ENCODE measurements around the gene CDH26. TPM values are rescaled to one million over a fixed set of nuclear protein-coding genes. Genes with fewer than 3 reads are reported as not detected.

The CDH26 gene
- total RNA-seq, 5 donors from 2014 or later (not counting 1 experiment from before 2014, with no cell fraction given): 1.5 to 5.2 (median 2.9) TPM

GRCh38 chr20:60058879-60059278 lies 100.7 kb downstream of the CDH26 start:
- Histone ChIP-seq H3K27me3 (replicated peaks in 1 of 2; ENCODE audit: control insufficient read depth in 2 of 2, extremely low read depth in 1 of 2, insufficient read depth in 2 of 2, low read length in 1 of 2) (no peaks in the 10 kb centered on the region), H3K4me1 (ENCODE audit: control insufficient read depth in 1 of 2, extremely low read depth in 1 of 2, insufficient read depth in 2 of 2, low read length in 2 of 2) (peaks cover 37 to 68% of the 10 kb centered on the region in 2 experiments), H3K4me3 (ENCODE audit: control insufficient read depth in 1 of 2, extremely low read depth in 1 of 2, low read length in 1 of 2) (no peak overlapping the region), H3K27ac (ENCODE audit: low read length) (peak overlapping the region; percentile 49), H3K9me3 (no peaks in the 10 kb centered on the region), H3K36me3 (ENCODE audit: control insufficient read depth in 2 of 2, extremely low read depth in 1 of 2, insufficient read depth in 1 of 2, low read length in 1 of 2) (no peaks in the 10 kb centered on the region)
- POLR2A ChIA-PET: no interaction called here
- H3K27me3 Mint-ChIP-seq: no peaks in the 10 kb centered on the region
- H3K4me1 Mint-ChIP-seq: peaks cover 51 to 81% (median 59%) of the 10 kb centered on the region in 3 donors
- CTCF ChIA-PET: interaction anchor here (1.0 to 2.0 kb wide), 4 partner anchors 115 to 1170 kb away, joined by 3 to 7 read pairs (median 4); partner anchors contain the start of genes FAM217B (in 1 of the 2) and PPP1R3D (in 1 of the 2)
- DNase-seq (peak in 1 of 35 experiments; percentile 4), ATAC-seq (replicated peaks in 1 of 4) (no peak)
- H3K4me3 Mint-ChIP-seq: peak overlapping the region in 2 of 3 donors; percentile 6 to 75
- H3K9me3 Mint-ChIP-seq: no peaks in the 10 kb centered on the region
- peak overlapping the region; percentile 79 to 86 for H3K27ac Mint-ChIP-seq
- WGBS (ENCODE audit: insufficient coverage): 76% methylated on average over 7 of the region's 9 CpGs
- H3K36me3 Mint-ChIP-seq: no peaks in the 10 kb centered on the region

GRCh38 chr20:60060006-60060557 lies 101.9 kb downstream of the CDH26 start:
- Mint-ChIP-seq H3K4me3 (no peak overlapping the region), H3K4me1 (peaks cover 49 to 83% (median 58%) of the 10 kb centered on the region in 3 donors), H3K36me3 (no peaks in the 10 kb centered on the region), H3K27ac (no peak overlapping the region), H3K27me3 (no peaks in the 10 kb centered on the region), H3K9me3 (no peaks in the 10 kb centered on the region)
- Histone ChIP-seq H3K27ac (ENCODE audit: low read length) (no peak overlapping the region), H3K4me1 (ENCODE audit: control insufficient read depth in 1 of 2, extremely low read depth in 1 of 2, insufficient read depth in 2 of 2, low read length in 2 of 2) (peaks cover 31 to 62% of the 10 kb centered on the region in 2 experiments), H3K27me3 (replicated peaks in 1 of 2; ENCODE audit: control insufficient read depth in 2 of 2, extremely low read depth in 1 of 2, insufficient read depth in 2 of 2, low read length in 1 of 2) (no peaks in the 10 kb centered on the region), H3K36me3 (ENCODE audit: control insufficient read depth in 2 of 2, extremely low read depth in 1 of 2, insufficient read depth in 1 of 2, low read length in 1 of 2) (no peaks in the 10 kb centered on the region), H3K4me3 (ENCODE audit: control insufficient read depth in 1 of 2, extremely low read depth in 1 of 2, low read length in 1 of 2) (no peak overlapping the region), H3K9me3 (no peaks in the 10 kb centered on the region)
- ChIA-PET CTCF (no interaction called here), POLR2A (no interaction called here)
- ATAC-seq (replicated peaks in 1 of 4): no peak
- no peak for DNase-seq
- WGBS (ENCODE audit: insufficient coverage): 96% methylated on average over 11 of the region's 13 CpGs

GRCh38 chr20:60060593-60060992 lies 102.4 kb downstream of the CDH26 start:
- ATAC-seq (replicated peaks in 1 of 4) (no peak), DNase-seq (no peak)
- Histone ChIP-seq H3K4me3 (ENCODE audit: control insufficient read depth in 1 of 2, extremely low read depth in 1 of 2, low read length in 1 of 2) (no peak overlapping the region), H3K4me1 (ENCODE audit: control insufficient read depth in 1 of 2, extremely low read depth in 1 of 2, insufficient read depth in 2 of 2, low read length in 2 of 2) (peaks cover 26 to 57% of the 10 kb centered on the region in 2 experiments), H3K36me3 (ENCODE audit: control insufficient read depth in 2 of 2, extremely low read depth in 1 of 2, insufficient read depth in 1 of 2, low read length in 1 of 2) (no peaks in the 10 kb centered on the region), H3K27me3 (replicated peaks in 1 of 2; ENCODE audit: control insufficient read depth in 2 of 2, extremely low read depth in 1 of 2, insufficient read depth in 2 of 2, low read length in 1 of 2) (no peaks in the 10 kb centered on the region), H3K27ac (ENCODE audit: low read length) (no peak overlapping the region), H3K9me3 (no peaks in the 10 kb centered on the region)
- H3K27me3 Mint-ChIP-seq: no peaks in the 10 kb centered on the region
- WGBS (ENCODE audit: insufficient coverage): 91% methylated on average over 3 of the region's 4 CpGs
- H3K9me3 Mint-ChIP-seq: no peaks in the 10 kb centered on the region
- peaks cover 44 to 78% (median 53%) of the 10 kb centered on the region in 3 donors for H3K4me1 Mint-ChIP-seq
- POLR2A ChIA-PET: no interaction called here
- H3K36me3 Mint-ChIP-seq: no peaks in the 10 kb centered on the region
- CTCF ChIA-PET: no interaction called here
- no peak overlapping the region for H3K27ac Mint-ChIP-seq
- H3K4me3 Mint-ChIP-seq: no peak overlapping the region

- ATAC-seq (replicated peaks in 1 of 4) (no peak), DNase-seq (no peak)
- ChIA-PET CTCF (no interaction called here), POLR2A (no interaction called here)
- Histone ChIP-seq H3K27ac (ENCODE audit: low read length) (no peak overlapping the region), H3K36me3 (ENCODE audit: control insufficient read depth in 2 of 2, extremely low read depth in 1 of 2, insufficient read depth in 1 of 2, low read length in 1 of 2) (no peaks in the 10 kb centered on the region), H3K4me3 (ENCODE audit: control insufficient read depth in 1 of 2, extremely low read depth in 1 of 2, low read length in 1 of 2) (no peak overlapping the region), H3K9me3 (no peaks in the 10 kb centered on the region), H3K4me1 (ENCODE audit: control insufficient read depth in 1 of 2, extremely low read depth in 1 of 2, insufficient read depth in 2 of 2, low read length in 2 of 2) (peaks cover 18 to 37% of the 10 kb centered on the region in 2 experiments), H3K27me3 (replicated peaks in 1 of 2; ENCODE audit: control insufficient read depth in 2 of 2, extremely low read depth in 1 of 2, insufficient read depth in 2 of 2, low read length in 1 of 2) (no peaks in the 10 kb centered on the region)
- peaks cover 7% of the 10 kb centered on the region for H3K36me3 Mint-ChIP-seq
- H3K4me1 Mint-ChIP-seq: peaks cover 25 to 61% (median 34%) of the 10 kb centered on the region in 3 donors
- 92% methylated on average over 19 of the region's 22 CpGs for WGBS (ENCODE audit: insufficient coverage)
- H3K27ac Mint-ChIP-seq: no peak overlapping the region
- H3K4me3 Mint-ChIP-seq: no peak overlapping the region
- no peaks in the 10 kb centered on the region for H3K9me3 Mint-ChIP-seq
- H3K27me3 Mint-ChIP-seq: no peaks in the 10 kb centered on the region
Observed at GRCh38 chr20:60062431-60063047, 104.3 kb downstream of the CDH26 start.

DNA sequence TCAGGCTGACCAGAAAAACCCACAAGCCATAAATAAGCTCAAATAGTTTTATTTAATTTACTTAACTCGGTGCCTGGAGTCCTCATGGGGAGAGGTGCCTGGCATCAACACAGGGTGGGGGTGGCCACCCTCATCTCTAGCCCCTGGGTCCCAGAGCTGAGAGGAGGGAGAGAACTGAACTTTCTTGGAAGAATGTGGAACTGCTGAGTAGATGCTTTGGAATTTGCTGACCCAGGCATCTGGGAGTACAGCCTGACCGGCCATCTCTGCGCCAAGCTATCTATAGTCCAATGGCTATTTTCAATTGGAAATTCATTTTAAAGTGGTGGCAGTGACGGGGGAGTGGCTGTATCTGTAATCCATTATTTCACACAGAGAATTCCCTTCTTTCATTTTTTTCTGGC lies 104.8 kb downstream of the CDH26 start:
- Mint-ChIP-seq H3K4me3 (no peak overlapping the region), H3K27ac (no peak overlapping the region), H3K36me3 (peaks cover 10% of the 10 kb centered on the region), H3K4me1 (peaks cover 20 to 56% (median 29%) of the 10 kb centered on the region in 3 donors), H3K27me3 (no peaks in the 10 kb centered on the region), H3K9me3 (no peaks in the 10 kb centered on the region)
- ATAC-seq (replicated peaks in 1 of 4) (no peak), DNase-seq (no peak)
- no peak overlapping the region for H3K4me3 ChIP-seq (ENCODE audit: control insufficient read depth in 1 of 2, extremely low read depth in 1 of 2, low read length in 1 of 2)
- H3K36me3 ChIP-seq (ENCODE audit: control insufficient read depth in 2 of 2, extremely low read depth in 1 of 2, insufficient read depth in 1 of 2, low read length in 1 of 2): no peaks in the 10 kb centered on the region
- CTCF ChIA-PET: no interaction called here
- no peaks in the 10 kb centered on the region for H3K27me3 ChIP-seq (replicated peaks in 1 of 2; ENCODE audit: control insufficient read depth in 2 of 2, extremely low read depth in 1 of 2, insufficient read depth in 2 of 2, low read length in 1 of 2)
- peaks cover 13 to 32% of the 10 kb centered on the region in 2 experiments for H3K4me1 ChIP-seq (ENCODE audit: control insufficient read depth in 1 of 2, extremely low read depth in 1 of 2, insufficient read depth in 2 of 2, low read length in 2 of 2)
- no peak overlapping the region for H3K27ac ChIP-seq (ENCODE audit: low read length)
- POLR2A ChIA-PET: no interaction called here
- H3K9me3 ChIP-seq: no peaks in the 10 kb centered on the region
- no CpG with 5 or more reads among the region's 4 CpGs for WGBS (ENCODE audit: insufficient coverage)

- ChIA-PET POLR2A (no interaction called here), CTCF (no interaction called here)
- Mint-ChIP-seq H3K36me3 (peaks cover 11% of the 10 kb centered on the region), H3K27me3 (no peaks in the 10 kb centered on the region), H3K9me3 (no peaks in the 10 kb centered on the region), H3K27ac (peak overlapping the region; percentile 39 to 82), H3K4me3 (no peak overlapping the region), H3K4me1 (peaks cover 12 to 48% (median 20%) of the 10 kb centered on the region in 3 donors)
- peak in 1 of 4 experiments; percentile 32 for ATAC-seq (replicated peaks in 1 of 4)
- 0% methylated on average over 1 of the region's 3 CpGs for WGBS (ENCODE audit: insufficient coverage)
- H3K4me3 ChIP-seq (ENCODE audit: control insufficient read depth in 1 of 2, extremely low read depth in 1 of 2, low read length in 1 of 2): no peak overlapping the region
- H3K4me1 ChIP-seq (ENCODE audit: control insufficient read depth in 1 of 2, extremely low read depth in 1 of 2, insufficient read depth in 2 of 2, low read length in 2 of 2): peaks cover 7 to 24% of the 10 kb centered on the region in 2 experiments
- no peak for DNase-seq
- H3K27ac ChIP-seq (ENCODE audit: low read length): no peak overlapping the region
- H3K27me3 ChIP-seq (replicated peaks in 1 of 2; ENCODE audit: control insufficient read depth in 2 of 2, extremely low read depth in 1 of 2, insufficient read depth in 2 of 2, low read length in 1 of 2): no peaks in the 10 kb centered on the region
- no peaks in the 10 kb centered on the region for H3K36me3 ChIP-seq (ENCODE audit: control insufficient read depth in 2 of 2, extremely low read depth in 1 of 2, insufficient read depth in 1 of 2, low read length in 1 of 2)
- no peaks in the 10 kb centered on the region for H3K9me3 ChIP-seq
Observed at GRCh38 chr20:60063739-60064380, 105.6 kb downstream of the CDH26 start.

All from T-cell (primary cell).